Nephron (organoid): ENCODE data around the gene STC2.

Experiments
- H3K27ac Mint-ChIP-seq, 3 experiments: 2 replicates each; pipeline ENCODE4 v1.8.0; 2020; ENCODE audit warnings: mixed read lengths in 3 of 3, mild to moderate bottlenecking in 2 of 3, moderate library complexity in 1 of 3
- H3K27me3 Mint-ChIP-seq: 2 replicates; pipeline ENCODE4 v1.8.0; 2021; ENCODE audit warnings: low read depth, mild to moderate bottlenecking, moderate library complexity, mixed read lengths
- H3K36me3 Mint-ChIP-seq: 2 replicates; pipeline ENCODE4 v1.8.0; 2020; ENCODE audit warnings: low read depth, mixed read lengths
- H3K4me1 Mint-ChIP-seq: 2 replicates; pipeline ENCODE4 v1.8.0; 2020; ENCODE audit warnings: mixed read lengths
- H3K4me3 Mint-ChIP-seq, 3 experiments: 2 replicates each; pipeline ENCODE4 v1.8.0; 2020; ENCODE audit warnings: mild to moderate bottlenecking in 3 of 3, mixed read lengths in 3 of 3, moderate library complexity in 2 of 3
- H3K9me3 Mint-ChIP-seq: 2 replicates; pipeline ENCODE4 v1.8.0; 2020; ENCODE audit warnings: mixed read lengths
- TF ChIP-seq, protein P1 (sequence below), 3 experiments: fragments of 200-600 bp; sonication (generic); IDR thresholded peaks; one replicate each; pipeline ENCODE4 v1.5.0; 2021; ENCODE audit warnings: antibody characterized with exemption in 3 of 3; ENCODE audit not compliant: unreplicated experiment in 3 of 3

Gene STC2

DNA sequence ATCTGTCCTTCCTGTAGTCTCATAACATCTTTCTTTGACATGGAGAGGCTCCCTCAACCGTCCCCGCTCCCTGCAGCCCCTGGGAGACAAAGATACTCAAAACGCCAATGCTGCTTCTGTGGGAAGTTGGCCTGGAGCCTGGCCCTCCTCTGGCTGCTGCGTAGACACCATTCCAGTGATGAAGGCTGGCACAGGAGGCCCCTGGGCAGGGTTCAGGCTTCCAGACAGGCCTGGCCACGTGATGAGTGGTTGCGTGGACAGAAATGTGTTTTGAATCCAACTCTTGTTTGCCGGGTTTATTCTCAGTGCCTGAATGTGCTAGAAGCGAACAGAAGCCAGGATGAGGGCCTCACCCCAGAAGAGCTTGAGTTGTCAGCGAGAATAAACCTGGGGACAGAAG lies 50.0 kb downstream of the STC2 start:
- peaks cover 9% of the 10 kb centered on the region for H3K9me3 Mint-ChIP-seq
- H3K27me3 Mint-ChIP-seq, result peaks cover 34% of the 10 kb centered on the region
- H3K4me3 Mint-ChIP-seq, result no peak overlapping the region
- H3K36me3 Mint-ChIP-seq, result no peaks in the 10 kb centered on the region
- no peaks in the 10 kb centered on the region for H3K4me1 Mint-ChIP-seq
- TF ChIP-seq, protein P1, sequence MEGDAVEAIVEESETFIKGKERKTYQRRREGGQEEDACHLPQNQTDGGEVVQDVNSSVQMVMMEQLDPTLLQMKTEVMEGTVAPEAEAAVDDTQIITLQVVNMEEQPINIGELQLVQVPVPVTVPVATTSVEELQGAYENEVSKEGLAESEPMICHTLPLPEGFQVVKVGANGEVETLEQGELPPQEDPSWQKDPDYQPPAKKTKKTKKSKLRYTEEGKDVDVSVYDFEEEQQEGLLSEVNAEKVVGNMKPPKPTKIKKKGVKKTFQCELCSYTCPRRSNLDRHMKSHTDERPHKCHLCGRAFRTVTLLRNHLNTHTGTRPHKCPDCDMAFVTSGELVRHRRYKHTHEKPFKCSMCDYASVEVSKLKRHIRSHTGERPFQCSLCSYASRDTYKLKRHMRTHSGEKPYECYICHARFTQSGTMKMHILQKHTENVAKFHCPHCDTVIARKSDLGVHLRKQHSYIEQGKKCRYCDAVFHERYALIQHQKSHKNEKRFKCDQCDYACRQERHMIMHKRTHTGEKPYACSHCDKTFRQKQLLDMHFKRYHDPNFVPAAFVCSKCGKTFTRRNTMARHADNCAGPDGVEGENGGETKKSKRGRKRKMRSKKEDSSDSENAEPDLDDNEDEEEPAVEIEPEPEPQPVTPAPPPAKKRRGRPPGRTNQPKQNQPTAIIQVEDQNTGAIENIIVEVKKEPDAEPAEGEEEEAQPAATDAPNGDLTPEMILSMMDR (IDR thresholded peaks at IDR 0.05; ENCODE audit: unreplicated experiment in 3 of 3), result no peak
- no peak overlapping the region for H3K27ac Mint-ChIP-seq

GRCh38 chr5:173274771-173275170 lies 53.4 kb downstream of the STC2 start:
- Mint-ChIP-seq H3K9me3 (peaks cover 13% of the 10 kb centered on the region), H3K4me3 (no peak overlapping the region), H3K27me3 (peaks cover 20% of the 10 kb centered on the region), H3K27ac (no peak overlapping the region), H3K36me3 (no peaks in the 10 kb centered on the region), H3K4me1 (no peaks in the 10 kb centered on the region)
- TF ChIP-seq, protein P1 (IDR thresholded peaks at IDR 0.05; ENCODE audit: unreplicated experiment in 3 of 3), result no peak

DNA sequence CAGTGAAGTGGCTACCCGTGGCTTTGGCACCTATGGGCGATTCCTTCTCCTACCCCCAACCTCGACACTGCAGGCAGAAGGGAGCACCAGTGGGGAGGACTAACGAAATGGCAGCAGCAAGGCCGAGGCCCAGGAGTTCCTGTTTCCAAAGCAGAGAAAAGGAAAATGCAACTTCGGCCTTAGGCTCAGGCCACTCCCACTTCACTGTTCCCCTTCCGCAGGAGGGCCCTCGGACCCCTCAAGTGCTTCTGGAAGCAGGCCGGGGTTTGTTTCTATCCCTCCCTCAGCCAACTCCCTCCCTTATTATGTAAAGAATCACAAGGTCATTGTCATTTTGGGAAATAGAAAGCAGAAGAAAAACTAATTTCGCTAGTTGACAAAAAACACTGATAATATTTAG lies 56.8 kb downstream of the STC2 start:
- no peak overlapping the region for H3K4me3 Mint-ChIP-seq
- TF ChIP-seq, protein P1 (IDR thresholded peaks at IDR 0.05; ENCODE audit: unreplicated experiment in 3 of 3), result no peak
- H3K9me3 Mint-ChIP-seq, result peaks cover 13% of the 10 kb centered on the region
- peaks cover 9% of the 10 kb centered on the region for H3K4me1 Mint-ChIP-seq
- peaks cover 37% of the 10 kb centered on the region for H3K27me3 Mint-ChIP-seq
- no peaks in the 10 kb centered on the region for H3K36me3 Mint-ChIP-seq
- H3K27ac Mint-ChIP-seq, result no peak overlapping the region

DNA sequence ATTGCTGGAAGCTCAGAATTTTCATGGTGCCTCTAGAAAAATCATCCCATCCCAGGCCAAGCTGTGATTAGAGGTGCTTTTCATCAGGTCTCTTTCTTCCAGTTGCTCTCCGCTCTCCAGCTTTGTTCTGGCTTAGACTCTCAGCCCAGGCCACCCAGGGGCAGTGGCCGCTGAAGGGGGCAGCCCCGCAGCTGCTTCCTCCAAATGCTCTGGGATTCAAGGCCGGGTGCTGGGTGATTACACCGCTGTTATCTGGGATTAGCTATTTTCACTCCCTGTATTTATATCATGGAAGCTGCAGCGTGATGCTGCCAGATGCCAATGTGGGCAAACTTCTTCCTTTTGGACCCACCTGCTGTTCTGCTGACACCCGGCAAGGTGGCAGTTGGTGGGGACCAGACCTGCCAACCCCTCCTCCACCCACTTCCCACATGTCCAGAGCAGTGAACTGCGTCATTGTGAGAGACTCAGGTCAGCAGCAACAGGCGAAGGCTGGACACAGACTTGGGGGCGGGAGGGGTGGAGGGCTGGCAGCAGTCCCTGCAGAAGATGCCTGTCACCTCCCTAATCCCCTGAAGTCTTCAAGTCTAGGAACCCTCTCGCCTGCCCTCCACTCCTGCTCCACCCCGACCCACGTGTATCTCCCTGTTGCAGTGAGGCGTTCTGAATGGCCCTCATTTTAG lies 59.3 kb downstream of the STC2 start:
- Mint-ChIP-seq H3K27ac (no peak overlapping the region), H3K4me3 (no peak overlapping the region), H3K27me3 (peaks cover 48% of the 10 kb centered on the region), H3K4me1 (peaks cover 9% of the 10 kb centered on the region), H3K36me3 (no peaks in the 10 kb centered on the region), H3K9me3 (peaks cover 4% of the 10 kb centered on the region)
- TF ChIP-seq, protein P1 (IDR thresholded peaks at IDR 0.05; ENCODE audit: unreplicated experiment in 3 of 3), result no peak

GRCh38 chr5:173265433-173265832 lies 62.8 kb downstream of the STC2 start:
- H3K27ac Mint-ChIP-seq, result no peak overlapping the region

More at GRCh38 chr5:173265433-173265832, 62.8 kb downstream of the STC2 start:
- Mint-ChIP-seq H3K4me3 (no peak overlapping the region), H3K27me3 (peaks cover 61% of the 10 kb centered on the region), H3K36me3 (no peaks in the 10 kb centered on the region), H3K9me3 (no peaks in the 10 kb centered on the region), H3K4me1 (peaks cover 9% of the 10 kb centered on the region)
- TF ChIP-seq, protein P1 (IDR thresholded peaks at IDR 0.05; ENCODE audit: unreplicated experiment in 3 of 3), result no peak
